Middle frontal gyrus (tissue), 1 donor: Measurements from ENCODE around the gene ZNF568.

Experiments used
- DNase-seq: peaks from one replicate; pipeline ENCODE4 v3.0.0-alpha.2; 2015; ENCODE audit warnings: low spot score; ENCODE audit errors: extremely low spot score

Gene ZNF568

DNA sequence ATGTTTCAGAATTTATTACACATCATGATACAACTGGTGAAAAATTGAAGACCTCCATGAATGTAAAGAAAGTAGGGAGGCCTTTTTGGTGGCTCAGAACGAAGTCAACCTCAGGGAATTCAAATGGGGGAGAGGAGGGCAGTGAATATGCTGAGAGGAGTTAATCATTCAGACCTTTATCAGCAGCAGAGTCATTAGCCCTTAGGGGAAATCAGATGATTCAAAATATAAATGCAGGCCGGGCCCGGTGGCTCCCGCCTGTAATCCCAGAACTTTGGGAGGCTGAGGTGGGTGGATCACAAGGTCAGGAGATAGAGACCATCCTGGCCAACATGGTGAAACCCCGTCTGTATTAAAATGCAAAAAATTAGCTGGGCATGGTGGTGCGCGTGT lies 81.7 kb downstream of the ZNF568 start:
- no peak for DNase-seq

DNA sequence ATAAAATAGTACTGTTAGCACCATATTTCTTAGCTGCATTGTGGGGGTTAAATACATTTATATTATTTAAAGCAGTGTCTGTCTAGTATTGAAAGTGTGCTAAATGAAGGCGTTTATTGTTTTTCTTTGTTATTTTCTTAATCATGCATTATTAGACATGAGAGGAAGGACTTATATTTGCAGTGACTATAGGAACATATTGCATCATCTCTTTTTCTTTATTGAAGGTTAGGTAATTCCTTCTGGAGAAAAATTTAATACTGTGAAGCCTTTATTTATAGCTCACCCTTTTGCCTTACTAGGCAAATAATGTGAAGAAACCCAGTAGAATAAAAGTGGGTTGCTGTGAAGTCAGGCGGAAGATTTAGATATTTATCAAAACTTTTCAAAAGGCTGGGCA lies 83.2 kb downstream of the ZNF568 start:
- DNase-seq, result no peak

DNA sequence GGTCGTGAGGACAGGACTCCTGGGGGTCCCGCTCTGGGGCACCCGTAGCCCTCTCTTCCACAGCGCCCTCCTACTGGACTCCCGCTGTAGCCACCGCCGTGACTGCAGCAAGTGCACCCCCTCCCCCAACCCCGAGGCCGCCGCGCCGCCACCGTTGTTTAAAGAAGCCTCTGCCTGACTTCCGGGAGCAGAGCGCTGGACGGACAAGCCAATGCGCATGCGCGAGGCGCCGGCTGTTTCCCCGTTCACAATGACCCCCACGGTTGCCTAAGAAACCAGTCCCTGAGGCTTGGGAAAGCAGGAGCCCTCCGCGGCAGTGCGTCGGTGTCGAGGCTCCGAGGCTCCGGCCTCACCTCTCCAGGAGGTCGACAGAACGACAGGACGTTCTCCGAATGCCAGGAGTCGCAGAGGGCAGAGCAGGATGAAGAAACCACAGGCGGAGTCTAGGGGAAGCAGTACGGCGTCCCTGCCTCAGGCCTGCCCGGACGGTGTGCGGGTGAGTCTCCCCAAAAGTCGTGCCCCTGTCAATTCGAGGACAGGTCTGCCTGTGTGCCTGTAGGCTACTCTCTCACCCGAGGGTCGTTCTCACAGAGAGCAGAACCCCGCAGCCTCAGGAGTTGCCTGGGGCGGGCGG lies 91.6 kb downstream of the ZNF568 start:
- DNase-seq, result no peak

DNA sequence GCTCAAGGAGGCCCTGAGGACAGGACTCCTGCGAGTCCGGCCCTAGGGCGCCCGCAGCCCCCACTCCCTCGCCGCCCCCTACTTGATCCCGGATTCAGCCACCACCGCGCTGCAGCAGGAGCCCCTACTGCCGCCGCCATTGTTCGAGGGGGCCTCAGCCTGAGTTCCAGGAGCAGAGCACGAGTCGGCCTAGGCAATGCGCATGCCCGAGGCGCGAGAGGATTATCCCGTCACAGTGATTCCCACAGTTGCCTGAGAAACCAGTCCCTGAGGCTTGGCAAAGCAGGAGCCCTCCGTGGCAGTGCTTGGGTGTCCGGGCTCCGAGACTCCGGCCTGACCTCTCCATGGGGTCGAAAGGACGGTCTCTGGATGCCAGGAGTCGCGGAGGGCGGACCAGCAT lies 93.7 kb downstream of the ZNF568 start:
- no peak for DNase-seq

DNA sequence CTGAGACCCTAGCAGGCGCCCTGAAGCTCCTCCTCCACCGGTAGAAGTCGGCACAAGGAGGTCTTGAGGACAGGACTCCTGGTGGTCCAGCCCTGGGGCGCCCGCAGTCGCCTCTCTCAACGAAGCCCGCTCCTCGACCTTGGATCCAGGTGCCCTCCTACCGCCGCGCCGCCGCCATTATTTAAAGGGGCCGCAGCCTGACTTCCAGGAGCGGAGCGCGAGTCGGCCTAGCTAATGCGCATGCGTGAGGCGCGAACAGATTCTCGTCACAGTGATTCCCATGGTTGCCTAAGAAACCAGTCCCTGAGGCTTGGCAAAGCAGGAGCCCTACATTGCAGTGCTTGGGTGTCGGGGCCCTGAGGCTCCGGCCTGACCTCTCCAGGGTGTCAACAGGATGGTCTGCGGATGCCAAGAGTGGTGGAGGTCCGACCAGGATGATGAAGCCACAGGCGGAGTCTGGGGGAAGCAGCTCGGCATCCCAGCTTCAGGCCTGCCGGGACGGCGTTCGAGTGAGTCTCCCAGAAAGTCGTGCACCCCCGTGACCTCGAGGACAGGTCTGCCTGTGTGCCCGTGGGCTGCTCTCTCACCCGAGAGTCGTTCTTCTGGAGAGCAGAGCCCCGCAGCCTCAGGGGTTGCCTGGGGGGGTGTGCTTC lies 96.1 kb downstream of the ZNF568 start:
- DNase-seq, result no peak

DNA sequence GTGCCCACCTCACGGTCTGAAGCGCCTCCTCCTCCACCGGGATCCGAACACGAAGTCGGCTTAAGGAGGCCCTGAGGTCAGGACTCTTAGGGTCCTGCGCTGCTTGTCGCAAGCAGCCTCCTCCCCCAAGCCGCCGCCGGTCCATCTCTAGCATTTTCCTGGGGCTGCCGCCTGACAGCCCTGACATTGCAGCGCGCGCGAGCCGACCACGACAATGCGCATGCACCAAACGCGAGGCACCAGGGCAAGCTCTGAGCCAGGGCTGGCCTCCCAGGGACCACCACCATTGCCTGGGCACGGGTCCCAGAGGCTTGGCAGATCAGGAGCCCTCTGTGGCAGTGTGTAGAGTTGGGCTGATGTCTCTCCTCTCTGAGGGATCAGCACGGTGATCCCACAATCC lies 98.3 kb downstream of the ZNF568 start:
- DNase-seq, result no peak

DNA sequence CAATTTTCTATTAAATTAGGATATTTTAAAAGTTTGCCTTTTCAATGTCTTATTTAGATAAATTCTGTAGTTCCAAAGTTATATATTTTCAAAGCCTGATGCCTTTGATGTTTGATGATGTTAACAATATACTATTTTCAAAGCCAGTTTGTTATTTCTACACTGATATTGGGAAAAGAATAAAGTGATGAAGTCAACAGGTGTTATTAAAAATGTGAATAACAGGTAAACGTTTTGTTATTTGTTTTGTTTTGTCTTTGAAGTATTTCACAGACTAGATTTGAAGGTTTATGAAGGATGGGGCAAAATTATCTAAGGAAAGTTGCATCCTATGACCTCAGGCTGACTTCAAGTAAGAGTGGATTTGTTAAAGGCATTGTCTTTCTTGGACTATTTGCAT lies 129.0 kb downstream of the ZNF568 start:
- DNase-seq, result no peak
